A172 (cell line): ENCODE data around the gene ADGB. TPM values are rescaled to one million over a fixed set of nuclear protein-coding genes. Genes with fewer than 3 reads are reported as not detected.
"Not testable (repeated sequence)": the region's sequence is repeated elsewhere in the genome, so short reads cannot be mapped to it uniquely, and the experiment has no call there.

Experiments used
- DNase-seq: peaks from one replicate; pipeline ENCODE4 v3.0.0-alpha.2; 2015; ENCODE audit warnings: low spot score
- total RNA-seq: library from RNA; depleted of rRNA; stranded (reverse); fragments of >200 nt; shearing (Covaris generic); gene quantifications from 2 replicates; pipeline ENCODE4 v1.2.3, GENCODE V29; 2014; rRNA removed

The ADGB gene
- not detected in 2 replicates for total RNA-seq

DNA sequence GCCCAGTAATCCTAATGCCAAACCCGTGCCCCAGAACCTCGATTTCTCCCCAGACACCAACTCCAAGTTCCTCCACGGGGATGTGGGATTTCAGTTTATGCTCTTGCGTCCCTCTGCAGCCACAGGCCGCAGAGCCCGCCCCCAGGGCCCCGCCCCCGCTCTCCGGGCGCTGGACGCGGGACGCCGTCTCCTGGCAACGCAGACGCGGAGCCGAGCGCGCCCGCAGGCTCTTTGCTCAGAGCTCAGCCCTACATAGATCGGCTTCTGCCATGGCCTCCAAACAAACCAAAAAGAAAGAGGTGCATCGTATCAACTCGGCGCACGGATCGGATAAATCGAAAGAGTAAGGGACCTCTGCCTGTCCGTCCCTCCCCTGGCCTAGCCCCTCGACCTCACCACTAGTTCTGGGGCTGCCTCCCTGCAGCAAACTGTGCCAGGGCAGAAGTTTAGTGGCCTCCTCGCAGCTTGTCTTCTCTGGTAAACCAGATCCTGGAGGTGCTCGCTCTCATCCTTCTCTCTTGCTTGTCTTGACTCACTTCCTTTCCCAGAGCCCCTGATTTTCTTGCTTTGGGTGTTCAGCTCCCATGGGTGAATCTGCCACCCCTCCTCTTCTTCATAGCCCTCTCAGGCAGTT, at the start of gene ADGB:
ADGB (plus strand) TSS at position 201 of the 634 bp plus-strand sequence; CDS start at position 270, 69 bp downstream.
- DNase-seq, result no peak

DNA sequence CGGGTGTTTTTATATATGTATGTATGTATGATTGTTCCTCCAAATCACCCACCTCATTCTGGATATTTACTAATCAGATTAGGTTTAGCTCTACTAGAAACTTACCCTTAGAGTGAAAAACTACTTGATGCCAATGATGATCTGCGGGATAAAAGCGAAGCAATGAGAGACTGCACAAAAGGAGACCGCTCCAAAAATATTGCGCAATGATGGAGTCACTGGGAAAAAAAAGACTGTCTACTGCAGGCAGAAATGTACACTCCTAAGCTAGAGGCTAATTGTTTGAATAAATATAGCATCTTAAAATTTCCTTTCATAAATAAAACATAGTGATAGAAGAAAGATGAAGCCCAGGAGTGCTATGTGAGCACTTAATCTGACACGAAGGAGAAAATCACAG, 47.9 kb upstream of the ADGB start:
- DNase-seq, result no peak

DNA sequence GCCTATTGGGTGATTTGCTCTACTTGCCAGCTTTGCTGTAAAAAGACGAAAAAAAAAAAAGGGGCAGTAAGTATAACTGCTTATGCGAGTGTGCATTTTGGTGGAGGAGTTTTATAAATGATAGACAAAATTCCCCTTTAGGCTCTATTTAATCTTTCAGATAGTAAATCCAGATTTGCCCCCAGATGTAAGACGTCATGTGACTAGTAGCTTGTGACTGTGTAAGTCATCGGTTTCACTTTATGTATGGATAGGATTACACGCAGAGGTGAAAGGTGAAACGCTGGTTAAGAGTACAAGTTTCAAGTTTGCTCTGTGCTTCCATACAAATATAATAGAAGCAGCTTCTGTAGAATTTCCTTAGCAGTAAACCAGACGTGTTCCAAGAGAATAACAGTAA, 47.2 kb upstream of the ADGB start:
- DNase-seq, result no peak

DNA sequence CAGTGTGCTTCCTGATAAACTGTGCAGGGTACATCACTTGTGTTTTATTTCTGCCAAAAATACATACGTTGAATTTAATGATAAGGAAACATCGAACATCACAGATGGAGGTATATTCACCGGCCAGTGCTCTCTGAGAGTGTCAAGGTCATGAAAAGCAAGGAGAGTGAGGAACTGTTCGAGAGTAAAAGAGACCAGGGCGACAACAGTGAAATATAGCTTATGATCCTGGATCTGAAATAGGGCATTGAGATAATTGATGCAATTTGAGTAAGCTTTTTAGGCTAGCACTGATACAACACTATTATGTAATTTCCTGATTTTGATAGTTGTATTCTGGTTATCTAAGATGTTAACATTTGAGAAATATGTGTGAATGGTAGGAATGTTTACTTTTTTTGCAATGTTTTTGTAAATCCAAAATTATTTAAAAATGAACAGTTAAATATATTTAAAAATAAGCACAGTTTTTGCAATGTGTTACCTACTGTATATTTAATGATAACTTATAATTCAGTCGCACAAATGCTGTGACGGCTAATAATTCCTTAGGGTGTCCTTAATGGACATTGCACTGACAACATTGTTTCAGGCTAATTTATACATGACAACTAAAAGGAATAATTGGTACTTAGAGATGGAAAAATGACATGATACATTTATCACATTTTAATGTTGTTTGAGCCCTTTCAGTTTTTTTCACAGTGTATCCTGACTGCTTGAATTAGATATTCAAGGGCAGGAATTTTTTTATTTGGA, 45.2 kb upstream of the ADGB start:
- no peak for DNase-seq

DNA sequence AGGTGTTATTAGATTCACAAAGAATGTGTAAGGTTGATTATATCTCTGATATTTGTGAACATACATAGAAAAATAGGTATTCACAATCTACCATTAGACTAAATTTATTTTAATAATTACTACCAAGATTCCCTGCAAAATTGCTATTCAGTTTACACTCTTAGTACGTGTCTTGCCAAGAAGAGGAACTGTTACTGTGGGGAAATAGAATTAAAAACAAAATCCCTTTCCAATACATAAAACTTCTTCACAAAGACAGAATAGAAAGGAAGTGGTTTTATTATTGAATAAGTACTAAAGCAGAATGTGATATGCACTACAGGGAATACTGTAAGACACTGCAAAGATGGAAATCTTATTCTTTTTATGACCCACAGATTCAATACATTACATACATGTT, 38.2 kb upstream of the ADGB start:
- no peak for DNase-seq

DNA sequence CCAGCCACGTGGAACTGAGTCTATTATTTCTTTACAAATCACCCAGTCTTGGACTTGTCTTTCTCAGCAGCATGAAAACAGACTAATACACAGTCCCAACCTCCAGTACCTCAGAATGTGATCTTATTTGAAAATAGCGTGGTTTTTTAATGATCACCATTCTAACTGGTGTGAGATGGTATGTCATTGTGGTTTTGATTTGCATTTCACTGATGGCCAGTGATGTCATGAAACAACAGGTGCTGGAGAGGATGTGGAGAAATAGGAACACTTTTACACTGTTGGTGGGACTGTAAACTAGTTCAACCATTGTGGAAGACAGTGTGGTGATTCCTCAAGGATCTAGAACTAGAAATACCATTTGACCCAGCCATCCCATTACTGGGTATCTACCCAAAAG, 32.1 kb upstream of the ADGB start:
- DNase-seq, result not testable (repeated sequence)

DNA sequence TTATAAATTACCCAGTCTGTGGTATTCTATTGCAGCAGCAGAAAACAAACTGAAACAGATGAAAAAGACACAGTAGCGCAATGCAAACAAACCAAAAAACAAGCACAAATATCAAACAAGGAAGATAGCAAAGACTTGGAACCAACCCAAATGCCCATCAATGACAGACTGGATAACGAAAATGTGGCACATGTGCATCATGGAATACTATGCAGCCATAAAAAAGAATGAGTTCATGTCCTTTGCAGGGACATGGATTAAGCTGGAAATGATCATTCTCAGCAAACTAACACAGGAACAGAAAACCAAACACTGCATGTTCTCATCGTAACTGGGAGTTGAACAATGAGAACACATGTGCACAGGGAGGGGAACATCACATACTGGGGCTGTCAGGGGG, 30.2 kb upstream of the ADGB start:
- DNase-seq, result not testable (repeated sequence)

DNA sequence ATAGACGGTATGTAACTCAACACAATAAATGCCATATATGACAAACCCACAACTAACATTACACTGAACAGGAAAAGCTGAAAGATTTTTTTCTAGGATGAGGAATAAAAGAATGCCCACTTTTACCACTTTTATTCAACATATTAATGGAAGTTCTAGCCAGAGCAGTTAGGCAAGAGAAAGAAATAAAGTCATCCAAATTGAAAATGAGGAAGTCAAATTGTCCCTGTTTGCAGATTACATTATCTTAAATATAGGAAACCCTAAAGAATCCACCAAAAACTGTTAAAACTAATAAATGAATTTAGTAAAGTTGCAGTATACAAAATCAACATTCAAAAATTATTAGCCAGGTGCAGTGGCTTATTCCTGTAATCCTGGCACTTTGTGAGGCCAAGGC, 24.6 kb upstream of the ADGB start:
- no peak for DNase-seq

DNA sequence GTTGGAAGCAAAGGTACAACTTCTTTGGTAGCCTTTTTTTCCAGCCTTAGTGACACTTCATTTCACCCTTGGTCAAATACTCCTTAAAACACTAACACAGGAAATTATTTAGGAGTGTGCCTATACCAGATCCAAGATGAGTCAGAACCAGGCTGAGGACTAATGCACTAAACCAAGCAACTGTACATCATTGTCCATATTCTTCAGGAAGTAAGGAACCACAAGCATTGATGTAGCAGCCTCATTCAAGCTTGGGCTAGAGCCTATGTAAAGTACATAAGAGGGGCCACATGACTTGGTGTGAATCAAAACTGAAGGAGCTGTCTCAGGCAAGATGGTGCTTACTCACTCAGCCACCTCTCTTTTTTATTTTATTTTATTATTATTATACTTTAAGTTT, 20.7 kb upstream of the ADGB start:
- peak; percentile 3 for DNase-seq

DNA sequence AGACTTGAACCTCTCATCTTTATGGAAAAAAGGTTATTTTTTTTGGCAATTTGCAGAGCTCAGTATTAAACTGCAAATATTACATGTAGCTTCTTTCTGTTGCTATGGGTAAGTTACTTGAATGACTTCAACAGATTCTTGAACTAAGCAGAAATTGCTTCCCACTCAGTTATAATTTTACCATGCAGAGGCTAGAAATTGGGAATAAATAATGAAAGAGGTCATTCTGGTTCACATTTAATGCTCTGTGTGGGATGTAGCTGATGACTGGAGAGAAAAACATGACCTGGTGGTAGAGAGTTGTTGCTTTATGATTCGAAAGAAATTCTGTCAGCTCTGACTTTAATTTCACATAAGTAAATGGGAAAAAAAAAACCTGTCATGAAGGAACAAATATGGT, 16.8 kb upstream of the ADGB start:
- DNase-seq, result no peak

DNA sequence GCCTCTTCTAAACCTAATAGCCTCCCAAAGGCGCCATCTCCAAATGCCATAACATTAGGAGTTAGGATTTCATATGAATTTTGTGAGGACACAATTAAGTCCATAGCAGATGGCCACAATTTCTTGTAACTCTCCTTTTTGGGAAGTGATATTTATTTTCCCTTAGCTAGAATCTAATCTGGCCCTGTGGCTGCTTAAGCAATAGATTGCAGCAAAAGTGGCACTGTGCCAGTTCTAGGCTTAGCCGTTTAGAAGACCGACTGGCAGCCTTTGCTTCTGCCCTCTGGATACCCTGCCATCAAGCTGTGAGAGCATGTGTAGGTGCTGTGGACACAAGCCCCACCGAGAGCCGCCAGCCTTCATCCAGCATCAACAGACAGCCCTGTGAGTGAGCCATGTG, 15.9 kb upstream of the ADGB start:
- no peak for DNase-seq

DNA sequence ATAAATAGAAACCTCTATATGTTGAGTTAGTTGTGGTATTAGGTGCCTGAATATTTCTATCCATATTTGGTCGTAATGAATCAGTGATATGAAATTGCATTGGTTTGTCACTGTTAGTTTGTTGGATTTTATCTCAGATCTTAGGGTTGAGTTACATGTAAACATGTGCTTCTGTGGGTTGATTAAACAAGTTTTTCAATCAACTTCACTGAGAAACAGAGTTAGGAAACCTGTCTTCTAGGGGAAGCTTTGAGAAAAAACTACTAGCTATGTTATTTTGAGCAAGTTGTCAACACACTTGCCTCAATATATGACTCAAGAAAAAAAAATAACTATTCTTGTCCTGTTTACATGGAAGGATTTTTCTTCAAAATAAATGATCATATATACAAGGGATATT, 14.8 kb upstream of the ADGB start:
- no peak for DNase-seq

DNA sequence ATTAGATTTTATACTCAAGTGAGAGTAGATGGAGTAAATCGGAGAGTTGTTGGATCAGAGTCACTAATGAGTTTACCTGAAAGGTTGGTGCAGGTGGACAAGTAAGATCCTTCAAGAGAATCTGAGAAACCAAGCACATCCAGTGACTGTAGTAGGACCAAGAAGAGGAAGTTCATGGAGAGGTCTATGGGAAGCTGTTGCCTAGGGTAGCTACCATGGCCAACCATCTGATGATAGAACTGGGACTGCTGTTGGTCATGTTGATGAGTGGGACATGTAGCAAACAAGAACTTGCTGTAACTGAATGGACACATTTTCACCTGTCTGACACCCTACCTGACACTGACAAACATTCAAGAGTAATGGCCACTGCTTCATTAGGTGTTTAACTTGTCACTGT, 11.3 kb upstream of the ADGB start:
- DNase-seq, result no peak

DNA sequence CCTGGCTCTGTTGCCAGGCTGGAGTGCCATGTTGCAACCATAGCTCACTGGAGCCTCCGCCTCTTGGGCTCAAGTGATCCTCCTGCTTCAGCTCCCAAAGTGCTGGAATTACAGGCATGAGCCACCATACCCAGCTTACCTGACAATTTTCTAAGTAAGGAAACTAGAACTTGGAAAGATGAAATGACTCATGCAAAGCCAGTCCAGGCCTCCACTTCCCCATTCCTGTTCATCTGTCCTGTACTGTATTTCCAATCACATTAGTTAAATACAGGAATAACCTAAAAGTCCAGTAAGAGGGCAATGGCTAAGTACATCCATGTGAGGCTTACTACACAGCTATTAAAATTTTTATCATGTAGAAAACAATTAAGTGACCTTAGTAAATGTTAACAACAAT, 8.3 kb upstream of the ADGB start:
- DNase-seq, result no peak

DNA sequence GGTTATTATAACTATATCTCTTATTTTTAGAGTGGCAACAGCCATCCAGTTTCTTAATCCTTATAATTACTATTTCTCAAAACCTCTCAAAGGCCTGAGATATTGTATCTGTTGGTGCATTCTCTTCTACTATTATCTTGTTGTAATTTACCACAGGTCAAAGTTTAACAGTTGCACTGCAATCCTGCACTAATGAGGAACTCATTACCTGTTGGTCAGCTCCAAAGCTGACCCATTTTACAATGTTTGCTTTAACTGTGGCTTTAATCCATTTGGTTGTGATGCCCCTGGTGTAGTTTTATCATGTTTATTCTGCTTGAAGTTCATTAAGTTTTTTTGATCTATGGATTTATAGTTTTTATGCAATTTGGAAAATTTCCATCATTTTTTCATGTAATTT, 6.3 kb upstream of the ADGB start:
- DNase-seq, result no peak

DNA sequence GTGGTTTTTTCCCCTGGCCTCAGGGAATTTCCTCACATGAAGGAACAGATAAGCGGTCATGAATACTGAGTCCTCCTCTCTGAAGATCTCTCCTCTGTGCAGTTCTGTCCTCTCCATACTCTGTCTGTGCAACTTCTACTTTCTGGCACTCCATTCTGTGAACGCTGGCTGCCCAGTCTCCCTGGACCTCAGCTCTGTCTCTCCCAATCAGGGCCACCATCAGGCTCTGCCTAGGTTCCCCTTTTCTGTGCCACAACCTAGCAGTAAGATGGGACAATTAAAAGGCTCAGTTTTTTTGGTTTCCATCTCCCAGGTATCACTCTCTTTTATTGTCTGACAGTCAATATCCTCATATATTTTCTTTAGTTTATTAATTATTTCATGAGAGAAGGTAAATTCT, 4.8 kb upstream of the ADGB start:
- DNase-seq, result no peak

DNA sequence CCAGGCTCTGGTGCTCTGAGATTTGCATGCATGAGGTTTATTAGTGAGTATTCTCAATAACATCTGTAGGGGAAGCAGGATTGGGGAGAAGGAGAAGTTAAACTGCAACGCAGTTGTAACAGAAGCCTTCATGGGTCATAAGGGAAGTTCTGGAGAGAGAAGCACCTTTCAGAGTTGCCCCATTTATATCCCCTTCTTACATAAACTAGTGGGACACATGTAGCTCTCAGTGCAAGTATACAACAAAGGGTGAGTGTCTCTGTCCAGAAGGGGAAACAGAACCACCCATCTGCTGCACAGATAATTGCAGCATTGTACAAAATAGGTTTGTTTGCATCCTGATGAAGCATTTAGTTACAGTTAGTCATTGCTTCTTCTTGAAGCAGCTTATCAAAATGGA, 4.3 kb upstream of the ADGB start:
- DNase-seq, result no peak

DNA sequence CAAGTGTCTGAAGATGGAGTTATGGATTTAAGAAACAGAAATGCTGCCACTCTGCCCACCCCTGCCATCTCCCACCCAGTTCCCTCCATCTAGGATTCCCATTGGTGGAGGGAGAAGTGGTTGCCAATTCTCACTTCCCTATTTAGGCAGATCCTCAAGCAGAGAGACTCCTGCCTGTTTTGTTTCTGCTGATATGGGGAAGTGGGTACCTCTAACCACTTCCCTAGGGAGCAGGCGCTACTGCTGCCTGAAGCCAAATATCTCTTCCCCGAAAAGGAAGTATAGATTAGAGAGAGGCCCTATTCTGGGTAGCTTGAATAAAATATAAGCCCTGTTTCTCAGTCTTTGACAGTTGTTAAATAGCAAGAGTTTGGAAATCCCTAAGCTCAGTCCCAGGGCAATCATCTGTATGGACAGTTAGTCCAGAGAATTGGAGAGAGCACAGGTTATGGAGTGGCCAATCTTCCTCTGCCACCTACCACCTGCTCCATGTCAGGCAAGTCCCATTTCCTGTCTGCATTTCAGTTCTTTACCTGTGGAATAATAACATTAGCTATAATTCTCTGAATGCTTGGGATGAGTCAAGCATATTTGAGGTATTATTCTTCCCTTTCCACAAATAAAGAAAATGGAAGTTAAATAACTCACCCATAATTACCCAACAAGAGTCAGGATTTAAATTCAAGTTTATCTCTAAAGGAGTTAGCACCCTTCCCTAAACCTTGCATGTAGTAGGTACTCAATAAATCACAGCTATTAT, 2.6 kb upstream of the ADGB start:
- peak; percentile 1 for DNase-seq

DNA sequence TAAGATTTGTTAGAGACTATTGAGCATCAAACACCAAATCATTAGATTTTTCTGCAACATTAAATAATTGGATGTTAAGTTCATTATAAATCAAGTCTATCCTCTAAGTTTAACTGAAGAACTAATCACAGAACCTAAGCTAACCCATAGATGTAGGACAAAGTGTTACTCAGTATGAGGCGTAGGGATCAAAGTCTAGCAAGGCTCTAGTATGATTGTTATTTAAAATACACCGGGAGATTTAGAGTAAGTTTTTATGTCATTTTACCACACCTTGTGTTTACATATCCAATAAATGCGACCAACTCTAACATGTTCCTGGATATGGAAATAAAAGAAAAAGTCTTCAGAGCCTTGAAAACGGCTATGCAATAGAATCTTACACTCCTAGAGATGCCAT, 2.6 kb downstream of the ADGB start:
- no peak for DNase-seq

DNA sequence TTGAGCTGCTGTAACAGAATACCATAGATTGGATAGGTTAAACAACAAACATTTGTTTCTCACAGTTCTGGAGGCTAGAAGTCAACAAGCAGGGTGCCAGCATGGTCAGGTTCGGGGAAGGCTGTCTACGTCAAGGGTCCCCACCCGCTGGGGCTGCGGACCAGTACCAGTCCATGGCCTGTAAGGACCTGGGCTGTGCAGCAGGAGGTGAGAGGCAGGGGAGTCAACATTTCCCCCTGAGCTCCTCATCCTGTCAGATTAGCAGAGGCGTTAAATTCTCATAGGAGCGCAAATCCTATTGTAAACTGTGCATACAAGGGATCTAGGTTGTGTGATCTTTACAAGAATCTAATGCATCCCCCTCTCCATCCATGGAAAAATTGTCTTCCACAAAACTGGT, 3.8 kb downstream of the ADGB start:
- DNase-seq, result no peak

DNA sequence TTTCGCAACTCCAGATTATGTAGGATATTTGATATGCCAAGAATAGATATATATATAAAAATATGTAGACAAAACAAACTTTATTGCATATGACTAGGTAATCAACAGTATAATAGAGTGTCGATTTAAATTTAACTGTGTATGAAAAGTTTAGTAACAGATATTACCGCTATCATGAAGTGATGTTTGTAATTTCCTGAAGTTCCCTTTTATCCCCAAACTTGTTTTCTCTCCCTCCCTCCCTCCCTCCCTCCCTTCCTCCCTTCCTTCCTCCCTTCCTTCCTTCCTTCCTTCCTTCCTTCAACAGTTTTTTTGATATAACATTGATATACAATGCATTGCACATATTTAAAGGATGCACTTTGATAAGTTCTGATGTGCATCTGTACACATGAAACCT, 15.2 kb downstream of the ADGB start:
- no peak for DNase-seq

DNA sequence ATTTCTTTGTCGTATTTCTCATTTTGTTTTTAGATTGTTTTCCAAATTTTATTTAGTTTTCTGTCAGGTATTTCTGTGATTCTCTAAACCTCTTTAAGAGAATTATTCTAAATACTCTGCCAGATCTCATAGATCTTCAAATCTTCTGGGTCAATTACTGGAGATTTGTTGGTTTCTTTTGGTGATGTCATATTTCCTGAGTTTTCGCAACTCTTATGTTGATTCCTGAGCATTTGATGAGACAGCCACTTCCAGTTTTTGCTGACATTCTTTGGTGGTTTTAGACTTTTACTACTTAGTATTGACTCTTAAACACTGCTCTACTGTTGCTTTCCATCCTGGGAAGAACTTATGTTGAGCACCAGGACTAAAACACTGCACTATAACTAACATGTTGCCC, 21.9 kb downstream of the ADGB start:
- no peak for DNase-seq

DNA sequence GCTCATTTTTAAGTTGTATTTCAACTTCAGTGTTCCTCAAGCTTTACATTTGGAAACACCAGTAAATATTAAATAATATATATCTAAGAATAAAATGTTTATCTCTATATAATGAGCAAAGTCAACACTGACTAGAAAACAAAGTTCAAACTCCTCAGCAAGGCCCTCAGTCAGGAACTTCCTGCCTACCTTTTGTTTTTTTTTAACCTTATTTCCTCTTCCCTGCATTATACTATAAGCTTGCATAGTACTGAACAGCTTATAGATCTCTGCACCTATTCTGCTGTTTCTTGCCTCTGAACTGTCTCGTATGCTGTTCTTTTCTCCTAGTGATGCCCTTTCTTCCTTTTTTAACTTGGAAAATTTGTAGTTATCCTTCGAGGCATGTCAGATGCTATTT, 29.6 kb downstream of the ADGB start:
- DNase-seq, result no peak
